HCT116 (cell line): ENCODE results near the gene PRKN.

Source experiments
- CBX3 ChIP-seq: IDR thresholded peaks from 2 replicates; pipeline ENCODE4 v1.6.1; 2012; ENCODE audit warnings: low read depth
- CEBPB ChIP-seq: IDR thresholded peaks from 2 replicates; pipeline ENCODE4 v1.6.1; 2012; ENCODE audit warnings: low read depth
- ELF1 ChIP-seq: IDR thresholded peaks from 2 replicates; pipeline ENCODE4 v1.6.1; 2012; ENCODE audit warnings: low read depth, borderline replicate concordance
- EZH2 ChIP-seq: fragments of 200-600 bp; sonication (generic); IDR thresholded peaks from 2 replicates; pipeline ENCODE4 v1.6.1; 2017; ENCODE audit warnings: antibody characterized with exemption, mixed run types
- JUND ChIP-seq: IDR thresholded peaks from 2 replicates; pipeline ENCODE4 v1.6.1; 2012
- POLR2A ChIP-seq: IDR thresholded peaks from 2 replicates; pipeline ENCODE4 v1.7.0; 2011; ENCODE audit warnings: borderline replicate concordance; ENCODE audit not compliant: insufficient read depth, insufficient read length; ENCODE audit errors: extremely low read depth
- POLR2AphosphoS5 ChIP-seq: IDR thresholded peaks from 2 replicates; pipeline ENCODE4 v1.6.1; 2011; ENCODE audit warnings: mild to moderate bottlenecking, low read depth, low read length, moderate library complexity
- SP1 ChIP-seq: IDR thresholded peaks from 2 replicates; pipeline ENCODE4 v1.6.1; 2012; ENCODE audit warnings: low read depth
- ZFX ChIP-seq: fragments of 450-650 bp; IDR thresholded peaks from 2 replicates; pipeline ENCODE4 v1.6.1; 2017
- TF ChIP-seq, protein P1 (sequence below), 3 experiments: fragments of 200-600 bp in 1 of 3; sonication (generic) in 1 of 3; IDR thresholded peaks in 2 of 3; conservative IDR thresholded peaks in 1 of 3; 2 replicates each; pipeline ENCODE4 v1.5.1; 2012 to 2017; ENCODE audit warnings: low read depth in 2 of 3, low read length in 2 of 3, antibody characterized with exemption in 1 of 3, borderline replicate concordance in 1 of 3, control low read depth in 1 of 3, mild to moderate bottlenecking in 1 of 3, mixed read lengths in 1 of 3, mixed run types in 1 of 3, moderate library complexity in 1 of 3; ENCODE audit not compliant: insufficient read depth in 1 of 3

- TF ChIP-seq JUND (no peak), POLR2AphosphoS5 (no peak), ZFX (no peak), ELF1 (no peak), CBX3 (no peak), CEBPB (no peak), POLR2A (no peak), SP1 (no peak), EZH2 (no peak)
- TF ChIP-seq, protein P1, sequence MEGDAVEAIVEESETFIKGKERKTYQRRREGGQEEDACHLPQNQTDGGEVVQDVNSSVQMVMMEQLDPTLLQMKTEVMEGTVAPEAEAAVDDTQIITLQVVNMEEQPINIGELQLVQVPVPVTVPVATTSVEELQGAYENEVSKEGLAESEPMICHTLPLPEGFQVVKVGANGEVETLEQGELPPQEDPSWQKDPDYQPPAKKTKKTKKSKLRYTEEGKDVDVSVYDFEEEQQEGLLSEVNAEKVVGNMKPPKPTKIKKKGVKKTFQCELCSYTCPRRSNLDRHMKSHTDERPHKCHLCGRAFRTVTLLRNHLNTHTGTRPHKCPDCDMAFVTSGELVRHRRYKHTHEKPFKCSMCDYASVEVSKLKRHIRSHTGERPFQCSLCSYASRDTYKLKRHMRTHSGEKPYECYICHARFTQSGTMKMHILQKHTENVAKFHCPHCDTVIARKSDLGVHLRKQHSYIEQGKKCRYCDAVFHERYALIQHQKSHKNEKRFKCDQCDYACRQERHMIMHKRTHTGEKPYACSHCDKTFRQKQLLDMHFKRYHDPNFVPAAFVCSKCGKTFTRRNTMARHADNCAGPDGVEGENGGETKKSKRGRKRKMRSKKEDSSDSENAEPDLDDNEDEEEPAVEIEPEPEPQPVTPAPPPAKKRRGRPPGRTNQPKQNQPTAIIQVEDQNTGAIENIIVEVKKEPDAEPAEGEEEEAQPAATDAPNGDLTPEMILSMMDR (IDR thresholded peaks at IDR 0.05 in 2 of 3, conservative IDR thresholded peaks at IDR 0.05 in 1 of 3; ENCODE audit: borderline replicate concordance in 1 of 3, insufficient read depth in 1 of 3, low read depth in 2 of 3, low read length in 2 of 3): no peak
These were observed 845.3 kb downstream of the PRKN start for GRCh38 chr6:161882196-161882765.
